T-cell (primary cell): ENCODE measurements around the gene NISCH. TPM values are rescaled to one million over a fixed set of nuclear protein-coding genes. Genes with fewer than 3 reads are reported as not detected.
"Not testable (repeated sequence)": the region's sequence is repeated elsewhere in the genome, so short reads cannot be mapped to it uniquely, and the experiment has no call there.

Experiments used
- ATAC-seq, 4 experiments: fragments of 200-7000 bp in 3 of 4; fragments of 150-1000 bp in 1 of 4; cut with Tn5 transposase; replicated peaks in 1 of 4; 1 replicate in 3 of 4; 2 replicates in 1 of 4; pipeline ENCODE4 v1.10.0; 2021; ENCODE audit warnings: moderate library complexity in 3 of 4, mild to moderate bottlenecking in 2 of 4, moderate number of reproducible peaks in 1 of 4
- CTCF ChIA-PET, 2 donors: fragments of 300-600 bp; sonication (Branson Sonifier 250); formaldehyde crosslinking; loops; one replicate each; lab custom pipeline; 2022; ENCODE audit warnings: antibody characterized with exemption in 2 of 2; lab: Charles Lee
- POLR2A ChIA-PET, 2 donors: fragments of 300-600 bp; sonication (Branson Sonifier 250); formaldehyde crosslinking; loops; one replicate each; lab custom pipeline; 2022; ENCODE audit warnings: antibody characterized with exemption in 2 of 2; lab: Charles Lee
- DNase-seq, 35 experiments: peaks; one replicate each; pipeline versions ENCODE4 v3.0.0 to v3.0.0-alpha.2; 2013 to 2023
- H3K27ac ChIP-seq: one replicate; pipeline ENCODE4 v1.5.1; 2013; ENCODE audit warnings: low read length
- H3K27me3 ChIP-seq, 2 experiments: replicated peaks in 1 of 2; 1 replicate in 1 of 2; 2 replicates in 1 of 2; pipeline versions ENCODE4 v1.6.1 to v1.7.0; 2013; ENCODE audit warnings: low read length in 1 of 2, mixed read lengths in 1 of 2; ENCODE audit not compliant: control insufficient read depth in 2 of 2, insufficient read depth in 2 of 2; ENCODE audit errors: extremely low read depth in 1 of 2
- H3K36me3 ChIP-seq, 2 donors: 1 replicate in 1 of 2; 2 replicates in 1 of 2; pipeline versions ENCODE4 v1.6.1 to v1.7.0; 2013; ENCODE audit warnings: low read length in 1 of 2; ENCODE audit not compliant: control insufficient read depth in 2 of 2, insufficient read depth in 1 of 2; ENCODE audit errors: extremely low read depth in 1 of 2
- H3K4me1 ChIP-seq, 2 experiments: 1 replicate in 1 of 2; 2 replicates in 1 of 2; pipeline versions ENCODE4 v1.6.1 to v1.7.0; 2013; ENCODE audit warnings: low read length in 2 of 2, mixed read lengths in 1 of 2; ENCODE audit not compliant: insufficient read depth in 2 of 2, control insufficient read depth in 1 of 2; ENCODE audit errors: extremely low read depth in 1 of 2
- H3K4me3 ChIP-seq, 2 donors: 1 replicate in 1 of 2; 2 replicates in 1 of 2; pipeline versions ENCODE4 v1.5.1 to v1.7.0; 2013; ENCODE audit warnings: mild to moderate bottlenecking in 2 of 2, low read length in 1 of 2, moderate library complexity in 1 of 2; ENCODE audit not compliant: control insufficient read depth in 1 of 2; ENCODE audit errors: extremely low read depth in 1 of 2
- H3K9me3 ChIP-seq: 2 replicates; pipeline ENCODE4 v1.7.0; 2013
- H3K27ac Mint-ChIP-seq, 2 donors: one replicate each; pipeline ENCODE4 v1.8.0; 2020 to 2021; ENCODE audit warnings: mild to moderate bottlenecking in 2 of 2, mixed read lengths in 2 of 2
- H3K27me3 Mint-ChIP-seq, 2 donors: one replicate each; pipeline ENCODE4 v1.8.0; 2021 to 2022; ENCODE audit warnings: mixed read lengths in 2 of 2
- H3K36me3 Mint-ChIP-seq: one replicate; pipeline ENCODE4 v1.8.0; 2021; ENCODE audit warnings: mixed read lengths
- H3K4me1 Mint-ChIP-seq, 3 donors: one replicate each; pipeline ENCODE4 v1.8.0; 2020 to 2022; ENCODE audit warnings: mixed read lengths in 3 of 3, mild to moderate bottlenecking in 1 of 3
- H3K4me3 Mint-ChIP-seq, 3 donors: one replicate each; pipeline ENCODE4 v1.8.0; 2020 to 2022; ENCODE audit warnings: mild to moderate bottlenecking in 3 of 3, mixed read lengths in 3 of 3, moderate library complexity in 3 of 3
- H3K9me3 Mint-ChIP-seq, 3 donors: one replicate each; pipeline ENCODE4 v1.8.0; 2020 to 2022; ENCODE audit warnings: mixed read lengths in 3 of 3
- WGBS: methylation state at CpG from one replicate; pipeline ENCODE4 v1.1.5; 2013; ENCODE audit warnings: missing lambda C conversion rate; ENCODE audit not compliant: insufficient coverage; 5-methylcytosine and 5-hydroxymethylcytosine counted together
- total RNA-seq, 35 experiments: library from RNA in 6 of 35; stranded (reverse) in 6 of 35; fragments of 120-200 nt in 1 of 35; gene quantifications; one replicate each; pipeline versions ENCODE4 v1.2.1 to v1.2.4 and lab custom pipeline; 2013 to 2026

NISCH gene
- total RNA-seq, 5 donors from 2014 or later (not counting 1 experiment from before 2014, with no cell fraction given) = 152 to 171 (median 157) TPM

- Mint-ChIP-seq H3K36me3 (no peaks in the 10 kb centered on the region), H3K4me1 (no peaks in the 10 kb centered on the region), H3K27ac (no peak overlapping the region), H3K4me3 (no peak overlapping the region), H3K9me3 (no peaks in the 10 kb centered on the region), H3K27me3 (no peaks in the 10 kb centered on the region)
- Histone ChIP-seq H3K9me3 (no peaks in the 10 kb centered on the region), H3K4me3 (no peak overlapping the region), H3K27ac (no peak overlapping the region), H3K4me1 (no peaks in the 10 kb centered on the region), H3K36me3 (no peaks in the 10 kb centered on the region), H3K27me3 (peaks cover 0 to 3% of the 10 kb centered on the region in 2 experiments)
- ATAC-seq = no peak
- 93% methylated on average over 18 of the region's 34 CpGs for WGBS
- no peak for DNase-seq
- CTCF ChIA-PET = no interaction called here
- POLR2A ChIA-PET = no interaction called here
Measured at GRCh38 chr3:52524752-52525679, 69.6 kb downstream of the NISCH start.

DNA sequence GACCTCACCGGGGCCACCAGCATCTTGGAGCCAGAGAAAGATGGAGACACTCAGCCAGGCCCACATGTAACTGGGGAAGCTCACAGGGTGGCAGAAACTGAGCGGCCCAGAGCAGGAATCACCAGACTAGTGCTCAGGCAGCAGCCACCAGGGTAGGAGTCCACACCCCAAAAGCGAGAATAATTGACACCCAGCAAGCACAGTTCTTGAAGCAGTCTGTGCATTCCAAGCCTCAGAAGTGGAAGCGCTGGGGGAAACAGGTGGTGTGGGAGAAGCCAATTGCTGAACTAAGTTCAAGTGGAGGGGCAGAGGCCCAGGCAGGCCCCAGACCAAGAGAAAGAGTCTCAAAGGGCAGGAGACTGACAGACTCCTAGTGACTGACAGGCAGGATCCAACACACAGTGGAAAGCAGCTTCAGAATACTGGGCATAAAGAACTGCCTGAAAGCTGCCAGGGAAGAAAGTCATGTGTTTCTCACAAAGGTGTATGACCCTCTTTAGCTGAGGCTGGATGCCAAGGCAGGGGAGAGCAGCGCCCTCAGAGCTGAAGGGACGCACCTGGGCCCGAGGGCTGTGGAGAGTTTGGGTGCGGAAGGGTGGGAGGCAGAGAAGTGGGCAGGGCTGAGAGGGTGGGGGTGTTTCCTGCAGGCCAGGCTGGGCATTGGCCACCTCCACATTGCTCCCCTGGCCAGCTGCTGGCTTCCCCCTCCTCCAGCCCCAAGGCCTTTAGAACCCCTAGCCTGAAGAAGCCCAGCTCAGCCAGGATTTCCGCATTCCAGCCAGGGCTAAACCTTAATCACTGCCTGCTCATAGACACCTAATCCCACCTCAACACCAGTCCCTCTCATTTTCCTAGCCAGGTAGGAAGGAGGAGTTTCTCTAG is 70.5 kb downstream of the NISCH start:
- CTCF ChIA-PET = no interaction called here
- DNase-seq = no peak
- 80% methylated on average over 5 of the region's 9 CpGs for WGBS

DNA sequence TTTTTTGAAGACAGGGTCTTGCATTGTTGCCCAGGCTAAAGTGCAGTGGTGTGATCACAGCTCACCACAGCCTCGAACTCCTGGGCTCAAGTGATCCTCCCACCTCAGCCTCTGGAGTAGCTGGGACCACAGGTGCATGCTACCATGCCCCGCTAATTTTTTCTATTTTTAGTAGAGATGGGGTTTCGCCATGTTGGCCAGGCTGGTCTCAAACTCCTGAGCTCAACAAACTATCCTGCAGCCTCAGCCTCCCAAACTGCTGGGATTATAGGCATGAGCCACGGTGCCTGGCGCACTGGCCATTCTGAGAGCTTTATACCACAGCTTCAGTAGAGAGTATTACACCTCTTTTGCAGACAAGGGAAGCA is 71.3 kb downstream of the NISCH start:
- H3K27ac ChIP-seq, H3K4me3 Mint-ChIP-seq, H3K36me3 Mint-ChIP-seq, H3K9me3 Mint-ChIP-seq, H3K27ac Mint-ChIP-seq, H3K9me3 ChIP-seq, H3K27me3 ChIP-seq, H3K27me3 Mint-ChIP-seq, H3K4me1 Mint-ChIP-seq, H3K4me3 ChIP-seq, DNase-seq, H3K36me3 ChIP-seq, POLR2A ChIA-PET, H3K4me1 ChIP-seq, ATAC-seq: not testable (repeated sequence)
- CTCF ChIA-PET = interaction anchor here in 1 of 2 donors (1.0 kb wide), 1 partner anchor 10 kb away, joined by 3 read pairs; the partner anchor contains the start of gene UQCC5
- 92% methylated on average over 2 of the region's 5 CpGs for WGBS

More for the DNA sequence above, 70.5 kb downstream of the NISCH start:
- H3K27ac ChIP-seq = no peak overlapping the region
- H3K4me3 Mint-ChIP-seq = no peak overlapping the region
- no peaks in the 10 kb centered on the region for H3K27me3 Mint-ChIP-seq
- peaks cover 0 to 3% of the 10 kb centered on the region in 2 experiments for H3K27me3 ChIP-seq
- no peaks in the 10 kb centered on the region for H3K9me3 Mint-ChIP-seq
- no peak overlapping the region for H3K4me3 ChIP-seq
- H3K27ac Mint-ChIP-seq = no peak overlapping the region
- no peaks in the 10 kb centered on the region for H3K4me1 ChIP-seq
- H3K9me3 ChIP-seq = no peaks in the 10 kb centered on the region
- H3K36me3 ChIP-seq = no peaks in the 10 kb centered on the region
- H3K36me3 Mint-ChIP-seq = no peaks in the 10 kb centered on the region
- POLR2A ChIA-PET = no interaction called here
- no peak for ATAC-seq
- H3K4me1 Mint-ChIP-seq = no peaks in the 10 kb centered on the region

DNA sequence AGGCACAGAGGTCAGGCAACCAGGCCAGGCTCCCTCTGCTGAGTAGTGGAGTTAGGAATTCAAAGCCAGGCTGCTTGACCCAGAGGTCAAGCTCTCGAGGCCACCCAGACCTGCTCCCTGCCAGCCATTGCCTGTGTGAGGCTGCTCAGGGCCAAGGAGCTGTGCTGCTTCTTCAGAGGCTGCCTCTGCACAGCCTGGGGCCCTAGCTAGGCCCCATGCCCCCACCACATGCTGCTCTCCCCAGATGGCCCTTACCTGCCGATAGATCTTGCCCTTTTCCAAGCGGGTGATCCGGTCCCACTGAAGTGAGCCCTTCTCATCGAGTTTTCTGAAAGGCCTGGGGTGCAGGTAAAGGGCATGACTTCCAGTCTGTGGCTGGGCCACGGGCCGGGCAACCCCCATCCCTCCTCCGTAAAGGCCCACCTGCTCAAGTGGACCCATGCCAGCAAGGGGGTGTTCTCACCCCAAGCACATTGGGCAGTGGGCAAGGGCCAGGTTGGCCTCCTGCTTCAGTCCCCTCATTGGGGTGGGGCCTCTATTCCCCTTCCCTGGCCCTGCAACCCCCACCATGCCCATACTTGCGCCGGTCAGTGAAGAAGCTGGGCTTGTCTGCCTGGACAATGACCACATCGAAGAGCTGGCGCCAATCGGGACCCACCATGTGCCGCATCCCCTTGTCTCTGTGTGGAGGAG is 71.8 kb downstream of the NISCH start:
- H3K27me3 ChIP-seq = peaks cover 0 to 8% of the 10 kb centered on the region in 2 experiments
- H3K27ac ChIP-seq = no peak overlapping the region
- Mint-ChIP-seq H3K4me1 (peaks cover 0 to under 1% (median 0%) of the 10 kb centered on the region in 3 donors), H3K27ac (no peak overlapping the region), H3K4me3 (no peak overlapping the region), H3K36me3 (no peaks in the 10 kb centered on the region), H3K9me3 (no peaks in the 10 kb centered on the region), H3K27me3 (no peaks in the 10 kb centered on the region)
- no peak for ATAC-seq
- H3K4me1 ChIP-seq = peaks cover 0 to 4% of the 10 kb centered on the region in 2 experiments
- POLR2A ChIA-PET = no interaction called here
- H3K36me3 ChIP-seq = no peaks in the 10 kb centered on the region
- CTCF ChIA-PET = interaction anchor here in 1 of 2 donors (1.0 kb wide), 1 partner anchor 9 kb away, joined by 3 read pairs; the partner anchor contains the start of gene UQCC5
- H3K9me3 ChIP-seq = no peaks in the 10 kb centered on the region
- 89% methylated on average over 13 of the region's 14 CpGs for WGBS
- peak in 1 of 35 experiments; percentile 2 for DNase-seq
- H3K4me3 ChIP-seq = no peak overlapping the region

- Histone ChIP-seq H3K4me1 (peaks cover 0 to 12% of the 10 kb centered on the region in 2 experiments), H3K27ac (no peak overlapping the region), H3K4me3 (no peak overlapping the region), H3K9me3 (no peaks in the 10 kb centered on the region), H3K36me3 (no peaks in the 10 kb centered on the region), H3K27me3 (peaks cover 0 to 16% of the 10 kb centered on the region in 2 experiments)
- WGBS = 95% methylated on average over 8 of the region's 18 CpGs
- no peaks in the 10 kb centered on the region for H3K9me3 Mint-ChIP-seq
- H3K4me3 Mint-ChIP-seq = no peak overlapping the region
- no peak for DNase-seq
- ChIA-PET POLR2A (no interaction called here), CTCF (interaction anchor here in 1 of 2 donors (1.0 kb wide), 1 partner anchor 8 kb away, joined by 3 read pairs; the partner anchor contains the start of gene UQCC5)
- no peak overlapping the region for H3K27ac Mint-ChIP-seq
- H3K27me3 Mint-ChIP-seq = no peaks in the 10 kb centered on the region
- peaks cover 4 to 5% (median 5%) of the 10 kb centered on the region in 3 donors for H3K4me1 Mint-ChIP-seq
- ATAC-seq = no peak
- no peaks in the 10 kb centered on the region for H3K36me3 Mint-ChIP-seq
Measured at GRCh38 chr3:52527732-52528585, 72.6 kb downstream of the NISCH start.
